HG02678 (cell line): ENCODE data around the gene DOCK11.

Source experiments
- ATAC-seq: cut with Tn5 transposase; IDR thresholded peaks from one replicate; pipeline ENCODE4 v1.9.1; 2021; ENCODE audit warnings: mild to moderate bottlenecking, moderate library complexity; ENCODE audit not compliant: unreplicated experiment

Gene DOCK11

DNA sequence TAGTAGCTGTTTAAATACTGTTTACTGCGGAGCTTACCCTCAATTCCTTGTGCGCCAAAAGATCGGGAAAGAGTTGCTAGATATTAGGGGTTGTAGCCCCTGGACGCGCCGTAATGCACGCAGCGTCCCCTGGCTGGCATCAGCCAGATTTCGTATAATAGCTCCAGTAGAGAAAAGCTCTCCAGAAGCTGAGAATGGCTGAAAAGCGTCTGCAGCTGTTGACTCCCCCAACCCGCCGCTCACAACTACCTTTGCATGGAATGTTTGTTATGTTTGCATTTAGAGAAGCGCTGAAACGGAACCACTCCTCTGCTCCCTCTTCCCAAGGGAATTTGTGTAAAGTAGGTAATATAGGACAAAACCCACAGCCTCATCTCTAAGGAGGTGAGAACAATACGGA, 3.7 kb downstream of the DOCK11 start:
- ATAC-seq: no peak

DNA sequence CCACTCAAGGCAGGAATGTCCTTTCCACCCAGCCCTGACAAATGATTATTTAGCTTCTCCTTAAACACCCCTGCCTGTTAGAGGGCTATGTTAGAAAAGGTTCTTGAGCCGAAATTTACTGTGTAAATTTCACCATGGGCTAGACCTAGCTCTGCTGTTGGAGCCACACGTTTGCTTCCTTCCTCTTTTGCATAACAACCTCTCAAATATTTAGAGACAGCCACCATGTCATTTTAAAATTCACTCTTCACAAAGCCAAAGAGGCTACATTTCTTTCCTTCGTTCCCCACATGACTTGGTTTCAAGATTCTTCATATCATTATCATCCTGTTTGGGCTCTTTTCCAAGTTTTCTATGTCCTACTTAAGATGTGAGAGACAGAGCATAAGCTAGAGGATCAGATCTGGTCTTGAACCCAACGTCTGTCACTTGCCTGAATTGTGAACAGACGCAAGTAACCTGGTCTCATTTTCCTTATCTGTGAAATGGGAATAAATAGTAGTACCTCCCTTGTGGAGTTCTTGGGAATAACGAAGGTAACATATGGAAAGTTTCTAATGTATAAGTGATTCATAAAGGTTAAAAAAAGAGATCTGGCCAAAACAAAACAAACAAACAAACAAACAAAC, 6.7 kb downstream of the DOCK11 start:
- no peak for ATAC-seq

DNA sequence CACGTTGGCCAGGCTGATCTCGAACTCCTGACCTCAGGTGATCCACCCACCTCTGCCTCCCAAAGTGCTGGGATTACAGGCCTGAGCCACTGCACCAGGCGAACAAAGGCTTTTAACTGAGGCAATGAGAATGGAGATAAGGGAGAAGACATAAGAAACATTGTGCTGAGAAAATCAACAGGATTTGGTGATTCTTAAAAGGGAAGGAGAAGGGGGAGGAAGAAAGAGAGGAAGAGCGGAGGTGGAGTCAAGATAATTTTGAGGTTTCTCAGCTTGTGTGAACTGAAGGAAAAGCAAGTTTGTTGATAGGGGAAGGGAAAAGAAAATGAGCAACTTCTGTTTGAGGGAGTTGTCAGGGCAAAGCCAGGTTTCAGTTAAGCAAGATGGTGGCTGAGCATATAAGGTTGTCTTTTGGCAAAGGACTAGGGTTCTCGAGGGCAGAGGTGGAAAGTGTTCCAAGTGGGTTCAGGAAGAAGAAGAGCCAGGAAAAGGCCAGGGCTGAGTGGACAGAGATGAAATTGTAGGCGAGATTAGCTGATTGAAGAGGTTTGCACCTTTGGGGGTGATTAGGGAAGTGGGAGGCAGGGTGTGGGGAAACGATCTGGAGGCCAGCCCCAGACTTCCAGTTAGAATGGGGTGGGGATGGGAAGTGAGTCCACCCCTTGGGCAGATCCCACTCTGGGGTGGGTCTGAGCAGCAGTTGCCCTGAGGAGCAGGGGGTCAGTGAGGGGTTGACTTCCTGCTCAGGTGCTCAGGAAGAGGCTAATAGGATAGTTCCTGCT, 7.8 kb downstream of the DOCK11 start:
- no peak for ATAC-seq

DNA sequence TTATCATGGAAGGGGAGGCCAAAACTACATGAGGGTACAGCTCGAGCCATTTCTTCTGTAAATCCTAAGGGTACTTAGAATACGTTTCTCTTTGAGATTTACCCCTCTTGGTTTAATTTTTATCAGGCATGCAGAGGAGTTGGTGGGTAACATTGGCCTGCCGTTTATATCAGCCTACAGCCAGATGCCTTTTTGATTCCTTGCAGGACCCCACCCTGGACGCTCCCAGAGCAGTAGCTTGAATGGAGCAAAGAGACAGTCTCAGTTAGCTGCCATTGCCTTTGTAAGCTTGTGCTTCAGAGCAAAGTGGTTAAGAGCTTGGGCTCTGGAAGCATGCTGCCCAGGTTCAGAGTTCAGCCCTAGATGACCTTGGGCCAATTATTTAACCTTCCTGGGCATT, 9.0 kb downstream of the DOCK11 start:
- no peak for ATAC-seq

DNA sequence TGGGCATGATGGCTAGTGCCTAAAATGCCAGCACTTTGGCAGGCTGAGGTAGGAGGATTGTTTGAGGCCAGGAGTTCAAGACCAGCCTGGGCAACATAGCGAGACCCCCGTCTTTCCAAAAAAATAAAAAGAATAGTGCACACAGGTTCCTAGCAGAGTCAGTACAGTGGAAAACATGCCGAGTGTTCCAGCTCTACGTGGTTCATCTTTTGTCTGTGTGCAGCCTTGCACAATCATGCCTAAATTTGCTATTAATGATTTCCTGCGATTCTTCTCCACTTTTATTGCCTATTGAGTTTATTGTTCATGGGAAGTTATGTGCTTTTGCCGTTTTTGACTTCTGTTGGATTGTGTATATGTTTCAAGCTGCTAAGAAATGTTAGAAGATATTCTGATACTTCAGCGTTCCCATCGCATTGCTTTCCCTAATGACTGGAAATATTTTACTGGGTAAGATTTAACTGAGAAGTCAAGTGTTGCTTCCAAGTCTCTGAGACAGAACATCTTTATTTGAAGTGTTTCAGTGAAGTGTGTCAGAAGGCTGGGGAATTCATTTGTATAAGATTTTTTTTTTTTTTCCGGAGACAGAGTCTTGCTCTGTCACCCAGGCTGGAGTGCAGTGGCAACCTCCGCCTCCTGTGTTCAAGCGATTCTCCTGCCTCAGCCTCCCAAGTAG, 11.3 kb downstream of the DOCK11 start:
- ATAC-seq: no peak

DNA sequence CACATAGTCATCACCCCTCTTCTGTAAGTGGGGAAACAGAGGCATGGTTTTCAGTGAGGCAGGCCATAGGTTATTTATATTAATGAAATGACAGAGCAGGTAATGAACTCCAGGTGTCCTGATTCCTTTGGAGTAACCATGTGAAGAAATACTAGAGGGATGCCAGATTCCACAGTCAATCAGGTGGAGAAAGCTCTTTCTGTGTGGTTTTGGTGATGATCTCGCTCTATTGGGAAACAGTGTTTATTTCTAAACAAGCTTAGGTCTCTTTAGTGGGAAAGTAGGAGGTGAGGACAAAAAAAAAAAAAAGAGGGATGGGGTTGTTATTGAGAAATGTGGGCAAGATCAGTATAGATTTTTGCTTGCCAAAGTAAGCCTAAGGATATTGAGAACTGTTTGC, 12.2 kb downstream of the DOCK11 start:
- no peak for ATAC-seq

DNA sequence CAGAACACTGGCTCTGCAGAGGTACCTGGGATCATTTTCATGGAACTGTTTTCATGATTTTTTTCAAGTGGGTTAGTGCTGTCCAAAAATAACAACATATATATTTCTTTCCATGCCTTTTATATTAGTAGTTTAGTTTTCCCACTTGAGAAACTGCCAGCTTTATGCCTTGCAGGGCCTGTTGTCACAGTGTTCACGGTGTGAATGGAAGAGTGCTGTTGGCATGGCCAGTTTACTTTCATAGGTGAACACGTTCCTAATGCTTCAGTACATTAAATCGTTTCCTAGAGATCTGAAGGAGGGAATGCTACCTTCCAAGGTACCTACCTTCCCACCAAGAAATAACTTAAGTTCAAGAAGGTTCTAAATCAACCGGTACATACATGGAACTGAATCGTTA, 12.6 kb downstream of the DOCK11 start:
- ATAC-seq: no peak

DNA sequence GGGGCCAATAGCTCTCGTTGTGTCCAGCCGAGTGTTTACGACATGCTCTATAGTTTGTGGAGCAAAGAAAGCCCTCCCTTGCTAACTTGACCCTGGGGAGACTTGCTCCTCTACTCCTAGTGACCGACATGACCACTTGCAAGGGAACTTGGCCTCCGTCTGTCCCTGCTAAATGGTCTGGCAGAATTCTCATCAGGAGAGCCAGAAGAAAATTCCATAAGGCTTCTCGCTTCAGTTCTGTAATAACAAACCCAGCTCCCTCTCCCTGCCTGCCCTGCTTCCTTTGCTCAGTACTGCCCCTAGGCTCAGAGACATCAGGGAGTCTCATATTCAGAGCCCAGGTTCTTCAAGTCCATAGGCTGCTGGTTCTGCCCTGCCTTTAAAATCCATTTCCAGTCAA, 13.0 kb downstream of the DOCK11 start:
- no peak for ATAC-seq

DNA sequence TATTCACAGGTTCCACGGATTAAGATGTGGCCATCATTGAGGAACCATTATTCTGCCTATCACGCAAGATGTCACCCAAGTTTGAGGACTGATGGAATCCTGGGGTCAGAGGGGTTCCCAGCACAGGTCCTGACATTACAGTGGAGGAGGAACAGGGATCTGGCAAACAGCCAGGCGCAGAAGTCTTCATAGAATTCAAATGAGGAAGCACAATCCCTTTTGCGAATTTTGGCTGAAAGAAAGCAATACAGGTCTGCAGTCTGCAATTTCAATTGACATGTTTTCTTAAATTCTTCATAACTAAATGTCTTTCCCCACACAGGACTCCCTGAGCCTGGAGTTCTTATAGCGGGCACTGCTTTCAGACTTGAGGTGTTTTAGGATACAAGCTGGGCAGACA, 14.5 kb downstream of the DOCK11 start:
- ATAC-seq: no peak

DNA sequence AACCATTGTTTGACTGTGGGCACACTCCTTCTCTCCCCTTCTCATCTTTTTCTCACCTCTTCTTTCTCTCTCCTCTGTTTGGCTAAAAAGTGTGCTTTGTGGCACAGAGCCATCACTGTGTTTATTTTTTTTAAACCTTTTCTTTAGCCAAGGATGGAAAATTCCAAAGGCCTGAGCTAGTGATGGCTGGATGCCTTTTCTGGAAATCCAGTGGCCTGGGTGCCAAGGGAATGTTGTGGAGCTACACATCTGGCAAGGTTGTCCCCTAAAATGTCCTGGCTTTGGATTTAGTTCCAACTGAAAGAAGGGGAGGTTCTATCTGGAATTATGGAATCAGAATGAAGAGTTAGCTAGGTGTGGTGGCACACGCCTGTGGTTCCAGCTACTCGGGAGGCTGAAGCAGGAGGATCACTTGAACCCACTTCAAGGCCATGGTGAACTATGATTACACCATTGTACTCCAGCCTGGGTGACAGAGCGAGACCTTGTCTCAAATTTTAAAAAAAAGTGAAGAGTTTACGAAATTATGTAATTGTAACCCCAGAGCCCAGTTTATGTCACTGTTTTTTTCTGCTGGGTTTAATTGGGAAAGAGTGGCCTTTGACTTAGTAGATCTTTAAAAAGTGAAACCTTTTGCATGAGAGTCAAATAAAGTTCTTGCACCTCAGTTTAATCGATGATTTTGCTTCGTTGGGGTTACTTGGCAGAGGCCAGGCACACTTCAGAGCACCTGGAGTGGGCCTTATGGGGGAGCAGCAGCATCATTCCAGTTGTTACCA, 17.7 kb downstream of the DOCK11 start:
- ATAC-seq: no peak

DNA sequence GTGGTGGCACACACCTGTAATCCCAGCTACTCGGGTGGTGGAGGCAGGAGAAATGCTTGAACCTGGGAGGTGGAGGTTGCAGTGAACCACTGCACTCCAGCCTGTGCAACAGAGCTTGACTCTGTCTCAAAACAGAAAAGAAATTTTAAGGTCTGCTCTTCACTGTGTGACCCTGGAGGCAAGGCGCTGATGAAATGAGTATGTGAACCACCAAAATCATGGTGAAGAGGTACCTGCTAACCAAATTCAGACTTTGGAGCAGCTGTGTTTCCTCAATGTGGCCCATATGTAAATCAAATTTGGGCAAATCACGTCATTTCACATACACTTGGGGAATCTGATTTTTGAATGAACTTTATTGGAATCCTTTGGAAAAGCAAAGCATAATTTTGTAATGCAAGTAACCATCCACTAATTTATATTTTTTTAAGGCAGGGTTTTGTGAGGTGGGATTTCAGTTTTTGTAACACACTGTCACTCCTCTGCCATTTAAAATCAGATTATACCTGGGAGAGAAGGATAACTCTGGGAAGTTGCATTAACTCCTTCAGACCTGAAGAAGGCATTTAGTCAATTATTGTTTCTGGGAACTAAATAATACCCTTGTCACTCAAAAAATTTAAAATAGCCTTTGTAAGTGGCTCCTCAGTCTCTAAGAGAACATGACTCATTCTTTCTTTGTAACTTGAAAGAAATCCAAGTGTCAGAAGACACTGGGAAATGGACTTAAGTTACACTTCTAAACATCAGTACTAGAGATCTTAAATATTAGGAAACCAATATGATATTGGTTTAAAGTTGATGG, 24.0 kb downstream of the DOCK11 start:
- ATAC-seq: no peak

DNA sequence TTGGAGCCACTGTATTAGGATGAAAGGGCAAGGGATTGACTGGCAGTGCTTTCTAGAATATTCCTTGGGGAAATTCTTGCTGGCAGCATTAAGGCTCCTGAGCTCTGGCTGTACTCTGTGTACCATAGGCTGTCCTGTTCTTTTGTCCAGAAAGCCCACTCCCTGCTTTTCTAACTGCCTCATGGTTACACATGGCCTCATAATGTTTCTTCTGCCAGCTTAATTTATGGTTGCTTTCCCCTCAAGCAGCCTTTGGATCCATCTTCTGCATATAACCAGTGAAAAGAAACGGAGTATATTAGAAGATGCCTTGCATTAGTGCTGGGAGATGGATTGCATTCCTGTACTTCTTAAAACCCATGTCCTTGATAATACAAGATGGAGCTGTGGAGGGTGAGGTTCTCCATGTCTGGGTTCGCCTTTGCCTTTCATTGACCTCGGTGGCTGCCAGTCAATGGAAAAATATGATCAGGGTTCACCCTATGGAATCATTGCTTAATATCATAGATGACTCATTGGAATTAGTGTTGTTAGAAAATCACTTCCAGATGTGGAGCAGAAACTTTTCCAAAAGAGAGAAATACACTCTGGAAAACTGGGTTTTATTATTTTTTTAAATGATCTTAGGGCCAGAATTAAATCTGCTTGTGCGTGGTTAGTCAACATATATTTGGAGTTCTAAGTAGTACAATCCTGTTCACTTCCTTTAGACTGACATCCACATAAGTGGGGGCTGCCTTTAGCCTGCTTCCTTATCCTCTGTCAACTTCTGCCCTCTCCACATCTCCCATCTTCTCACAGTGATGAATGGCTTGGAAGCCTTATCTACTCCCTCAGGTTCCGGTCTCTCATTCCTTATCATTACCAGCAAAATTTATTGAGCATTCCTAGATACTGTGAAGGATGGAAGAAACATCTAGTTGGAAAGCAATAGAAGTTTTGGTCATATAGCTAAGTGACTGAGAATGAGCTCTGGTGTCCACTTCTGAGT, 24.9 kb downstream of the DOCK11 start:
- ATAC-seq: no peak

DNA sequence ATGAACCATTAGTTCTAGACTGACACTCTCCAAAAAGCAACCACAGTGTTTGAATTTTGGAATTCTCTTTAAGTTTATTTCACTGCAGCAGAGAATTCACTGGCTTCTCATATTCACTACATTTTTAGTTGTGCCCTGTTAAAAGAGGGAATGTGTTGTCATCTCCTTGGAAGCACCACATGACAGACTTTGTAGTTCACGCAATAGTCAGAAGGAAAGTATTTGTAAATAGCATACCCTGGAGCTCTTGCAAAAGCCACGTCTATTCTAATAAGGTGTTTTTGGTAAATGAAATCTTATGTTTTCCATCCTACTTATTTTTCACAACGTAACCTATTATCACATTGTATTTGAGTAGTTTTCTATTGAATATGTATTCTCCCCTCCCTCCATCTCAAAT, 25.8 kb downstream of the DOCK11 start:
- ATAC-seq: no peak

DNA sequence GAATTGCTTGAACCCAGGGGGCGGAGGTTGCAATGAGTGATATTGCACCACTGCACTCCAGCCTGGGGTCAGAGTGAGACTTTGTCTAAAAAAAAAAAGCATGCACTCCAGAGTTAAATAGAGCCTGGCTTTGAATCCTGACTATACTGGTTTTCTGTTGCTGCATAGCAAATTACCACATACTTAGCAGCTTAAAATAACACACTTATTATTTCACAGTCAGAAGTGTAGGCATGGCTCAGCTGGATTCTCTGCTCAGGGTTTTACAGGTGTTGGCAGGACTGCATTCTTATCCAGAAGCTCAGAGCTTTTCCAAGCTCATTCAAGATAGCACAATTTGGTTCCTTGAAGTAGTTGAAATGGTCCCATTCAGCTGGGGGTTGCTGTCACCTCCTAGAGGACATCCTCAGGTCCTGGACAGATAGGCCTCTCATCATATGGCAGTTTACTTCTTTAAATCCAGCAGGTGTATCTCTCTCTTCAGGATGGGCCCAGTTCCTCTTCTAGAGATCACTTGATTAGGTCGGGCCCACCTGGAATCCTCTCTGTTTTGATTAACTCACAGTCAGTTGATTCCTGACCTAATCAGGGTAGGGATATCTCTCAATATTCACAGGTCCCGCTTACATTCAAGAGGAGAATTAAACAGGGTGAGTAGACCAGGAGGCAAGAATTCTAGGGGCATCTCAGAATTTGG, 26.8 kb downstream of the DOCK11 start:
- no peak for ATAC-seq

DNA sequence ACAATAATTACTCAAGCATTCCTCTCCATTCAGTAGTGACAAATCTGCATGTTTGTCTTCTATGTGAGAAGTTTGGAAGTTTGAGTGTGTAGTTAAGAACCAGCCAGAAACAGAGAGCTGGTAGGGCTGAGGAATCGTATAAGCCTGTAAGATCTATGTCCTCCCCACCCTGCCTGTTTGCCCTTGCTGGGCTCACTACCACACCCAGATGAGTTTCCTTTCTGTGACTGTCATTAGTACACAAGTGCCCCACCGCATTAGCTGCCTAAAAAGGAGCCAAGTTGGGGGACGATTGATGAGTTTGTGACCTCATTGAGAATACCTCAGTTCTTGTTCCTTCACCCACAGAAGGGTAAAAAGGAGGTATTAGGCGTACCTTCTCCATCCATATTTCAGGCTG, 28.3 kb downstream of the DOCK11 start:
- no peak for ATAC-seq

DNA sequence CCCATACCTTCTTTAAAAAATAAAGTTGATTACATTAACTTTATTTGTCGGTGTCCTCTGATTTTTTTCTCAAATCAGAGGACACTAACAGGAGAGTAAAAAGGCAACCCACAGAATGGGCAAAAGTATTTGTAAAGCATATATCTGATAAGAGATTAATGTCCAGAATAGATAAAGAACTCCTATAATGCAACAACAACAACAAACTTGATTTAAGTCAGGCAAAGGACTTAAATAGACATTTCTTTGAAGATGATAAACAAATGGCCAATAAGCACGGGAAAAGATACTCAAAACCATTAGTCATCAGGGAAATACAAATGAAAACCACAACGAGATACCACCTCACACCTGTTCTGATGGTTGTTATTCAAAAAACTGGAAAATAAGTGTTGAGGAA, 28.7 kb downstream of the DOCK11 start:
- no peak for ATAC-seq

DNA sequence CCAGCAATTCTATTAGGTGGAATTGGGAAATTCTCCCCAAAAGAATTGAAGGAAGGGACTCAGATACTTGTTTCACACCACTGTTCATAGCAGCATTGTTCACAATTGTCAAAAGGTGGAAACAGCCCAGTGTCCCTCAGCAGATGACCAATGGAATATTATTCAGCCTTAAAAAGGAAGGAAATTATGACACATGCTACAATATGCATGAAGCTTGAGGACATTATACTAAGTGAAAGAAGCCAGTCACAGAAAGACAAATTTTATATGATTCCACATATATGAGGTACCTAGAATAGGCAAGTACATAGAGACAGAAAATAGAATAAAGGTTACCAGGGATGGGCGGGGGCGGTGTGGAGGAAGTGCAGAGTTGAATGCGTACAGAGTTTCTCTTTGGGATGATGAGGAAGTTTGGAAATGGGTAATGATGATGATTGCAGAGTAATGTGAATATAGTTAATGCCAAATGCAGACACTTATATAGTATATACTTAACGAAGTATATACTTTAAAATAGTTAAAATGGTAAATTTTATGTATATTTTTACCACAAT, 29.6 kb downstream of the DOCK11 start:
- no peak for ATAC-seq

DNA sequence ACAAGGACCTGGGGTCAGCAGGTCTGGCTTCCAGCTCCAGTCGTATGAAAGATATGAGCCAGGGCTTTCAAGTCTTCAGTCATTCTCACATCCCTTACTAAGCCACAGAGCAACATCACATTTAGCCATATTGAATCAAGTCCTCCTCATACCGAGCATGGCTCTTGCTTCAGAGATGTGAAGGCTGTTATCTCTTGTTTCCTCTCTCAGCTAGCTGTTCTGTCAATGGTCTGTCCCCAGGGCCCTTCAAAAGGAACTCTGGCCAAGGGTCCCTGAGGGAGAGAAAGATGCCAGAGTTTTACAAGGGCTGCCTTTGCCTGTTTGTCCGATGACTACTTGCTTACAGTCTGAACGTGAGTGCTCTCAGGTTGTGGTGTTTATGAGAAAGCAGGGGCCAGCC, 30.5 kb downstream of the DOCK11 start:
- no peak for ATAC-seq
